22Rv1 (cell line): Measurements from ENCODE around the gene HK1.

Experiments used
- ZFX ChIP-seq: fragments of 450-650 bp; IDR thresholded peaks from 2 replicates; pipeline ENCODE4 v1.6.1; 2017; ENCODE audit warnings: antibody characterized with exemption, borderline replicate concordance
- TF ChIP-seq, protein P1 (sequence below): fragments of 450-650 bp; IDR thresholded peaks from 2 replicates; pipeline ENCODE4 v1.5.1; 2017; ENCODE audit warnings: mild to moderate bottlenecking

DNA sequence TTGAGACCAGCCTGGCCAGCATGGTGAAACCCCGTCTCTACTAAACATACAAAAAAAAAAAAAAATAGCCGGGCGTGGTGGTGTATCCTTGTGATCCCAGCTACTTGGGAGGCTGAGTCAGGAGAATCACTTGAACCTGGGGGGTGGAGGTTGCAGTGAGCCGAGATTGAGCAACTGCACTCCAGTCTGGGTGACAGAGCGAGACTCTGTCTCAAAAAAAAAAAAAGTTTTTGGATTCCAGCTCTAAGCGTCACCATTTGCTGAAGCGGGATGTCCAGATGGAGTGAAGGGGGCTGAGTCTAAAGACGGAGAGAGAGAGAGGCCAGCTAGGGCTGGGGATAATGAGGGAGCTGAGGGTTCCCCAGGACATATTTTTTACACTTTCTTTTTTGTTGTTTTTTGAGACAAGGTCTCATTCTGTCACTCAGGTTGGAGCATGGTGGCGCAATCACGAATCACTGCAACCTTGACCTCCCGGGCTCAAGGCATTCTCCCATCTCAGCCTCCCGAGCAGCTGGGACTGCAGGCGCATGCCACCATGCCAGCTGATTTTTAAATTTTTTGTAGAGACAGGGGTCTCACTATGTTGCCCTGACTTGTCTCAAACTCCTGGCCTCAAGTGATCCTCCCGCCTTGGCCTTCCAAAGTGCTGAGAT is 9.4 kb upstream of the HK1 start:
- TF ChIP-seq, protein P1, sequence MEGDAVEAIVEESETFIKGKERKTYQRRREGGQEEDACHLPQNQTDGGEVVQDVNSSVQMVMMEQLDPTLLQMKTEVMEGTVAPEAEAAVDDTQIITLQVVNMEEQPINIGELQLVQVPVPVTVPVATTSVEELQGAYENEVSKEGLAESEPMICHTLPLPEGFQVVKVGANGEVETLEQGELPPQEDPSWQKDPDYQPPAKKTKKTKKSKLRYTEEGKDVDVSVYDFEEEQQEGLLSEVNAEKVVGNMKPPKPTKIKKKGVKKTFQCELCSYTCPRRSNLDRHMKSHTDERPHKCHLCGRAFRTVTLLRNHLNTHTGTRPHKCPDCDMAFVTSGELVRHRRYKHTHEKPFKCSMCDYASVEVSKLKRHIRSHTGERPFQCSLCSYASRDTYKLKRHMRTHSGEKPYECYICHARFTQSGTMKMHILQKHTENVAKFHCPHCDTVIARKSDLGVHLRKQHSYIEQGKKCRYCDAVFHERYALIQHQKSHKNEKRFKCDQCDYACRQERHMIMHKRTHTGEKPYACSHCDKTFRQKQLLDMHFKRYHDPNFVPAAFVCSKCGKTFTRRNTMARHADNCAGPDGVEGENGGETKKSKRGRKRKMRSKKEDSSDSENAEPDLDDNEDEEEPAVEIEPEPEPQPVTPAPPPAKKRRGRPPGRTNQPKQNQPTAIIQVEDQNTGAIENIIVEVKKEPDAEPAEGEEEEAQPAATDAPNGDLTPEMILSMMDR, result no peak
- TF ChIP-seq ZFX, result no peak
